GM12891 (cell line): ENCODE data around the gene ATXN7L1.
A peak's percentile ranks its signal among the peaks of the same experiment; 100 is the strongest.

Experiments
- DNase-seq: peaks from one replicate; pipeline ENCODE4 v3.0.0; 2011; ENCODE audit warnings: low spot score; ENCODE audit not compliant: insufficient read length
- FAIRE-seq: peaks from 2 replicates; lab custom pipeline; 2011; peaks lifted over from hg19 to GRCh38; lab: Jason Lieb, UNC
- PAX5 ChIP-seq: IDR thresholded peaks from 2 replicates; pipeline ENCODE4 v1.6.1; 2011; ENCODE audit warnings: low read length, moderate library complexity, mild to moderate bottlenecking; ENCODE audit not compliant: insufficient read depth, severe bottlenecking
- POLR2A ChIP-seq: IDR thresholded peaks from 2 replicates; pipeline ENCODE4 v1.6.1; 2011; ENCODE audit warnings: low read depth, low read length, control low read depth
- POLR2AphosphoS5 ChIP-seq: IDR thresholded peaks from 2 replicates; pipeline ENCODE4 v1.6.1; 2011; ENCODE audit warnings: low read depth, low read length, control low read depth
- POU2F2 ChIP-seq: IDR thresholded peaks from 2 replicates; pipeline ENCODE4 v1.6.1; 2011; ENCODE audit warnings: low read depth, mild to moderate bottlenecking, control low read depth, low read length, moderate library complexity
- SPI1 ChIP-seq: IDR thresholded peaks from 2 replicates; pipeline ENCODE4 v1.6.1; 2011; ENCODE audit warnings: low read depth, low read length, control low read depth
- TAF1 ChIP-seq: IDR thresholded peaks from 2 replicates; pipeline ENCODE4 v1.6.1; 2011; ENCODE audit warnings: low read depth, low read length, control low read depth

ATXN7L1 gene

DNA sequence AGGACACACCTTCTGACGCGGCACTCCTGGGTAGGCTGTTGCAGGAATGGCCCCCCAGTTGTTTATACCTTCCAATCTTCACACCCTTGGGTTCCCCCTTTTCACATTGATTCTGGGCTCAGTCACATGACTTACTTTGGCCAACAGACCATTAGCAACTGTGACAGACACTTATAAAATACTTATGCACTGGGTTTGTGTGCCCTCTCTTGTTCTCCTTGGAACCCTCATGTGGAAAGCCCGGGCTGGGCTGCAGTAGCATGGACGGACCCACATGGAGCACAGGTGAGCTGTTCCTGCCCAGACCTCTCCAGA lies 69.0 kb downstream of the ATXN7L1 start:
- no peak for FAIRE-seq
- TF ChIP-seq POU2F2 (no peak), PAX5 (no peak), TAF1 (no peak), POLR2A (no peak), POLR2AphosphoS5 (no peak), SPI1 (no peak)
- DNase-seq, result no peak

DNA sequence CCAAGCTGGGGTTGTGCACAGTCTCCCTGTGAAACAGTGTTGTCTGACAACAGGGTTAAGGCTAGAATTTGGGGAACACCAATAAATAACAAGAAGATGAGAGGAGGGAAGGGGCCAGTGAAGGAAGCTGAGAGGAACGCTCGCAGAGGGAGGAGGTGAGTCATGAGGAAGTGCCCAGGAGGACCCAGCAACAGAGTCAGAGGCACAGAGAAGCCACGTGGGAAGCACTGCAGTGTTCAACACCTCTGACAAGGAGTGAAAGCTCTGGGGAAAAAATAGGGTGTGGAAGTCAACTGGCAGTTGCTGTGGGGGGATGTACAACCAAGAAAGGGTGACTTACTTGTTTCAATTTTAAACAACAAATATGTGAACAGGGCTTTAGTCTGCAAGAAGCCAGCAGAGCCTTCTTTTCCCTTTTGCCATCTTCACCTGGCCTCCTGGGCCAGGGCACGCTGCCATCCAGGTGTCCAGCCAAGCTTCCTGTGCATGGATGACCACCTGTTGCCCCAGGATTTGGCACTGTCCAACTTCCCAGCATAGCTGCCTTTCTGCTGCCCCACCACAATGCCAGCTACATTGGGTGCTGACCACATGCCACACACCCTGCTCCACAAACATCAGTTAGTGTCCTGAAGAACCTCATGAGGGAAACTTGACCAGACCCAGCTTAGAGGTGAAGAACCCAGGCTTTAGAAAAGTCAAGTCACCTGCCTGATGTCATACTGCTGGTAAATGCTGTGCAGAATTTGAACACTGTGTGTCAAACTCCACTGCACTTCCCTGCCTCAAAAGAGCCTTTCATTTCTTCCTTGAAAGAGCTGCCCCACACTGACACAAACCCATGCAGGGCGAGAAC lies 69.6 kb downstream of the ATXN7L1 start:
- FAIRE-seq (peak; percentile 87), DNase-seq (peak; percentile 43)
- TF ChIP-seq POLR2A (no peak), POU2F2 (no peak), SPI1 (peak; percentile 74)

DNA sequence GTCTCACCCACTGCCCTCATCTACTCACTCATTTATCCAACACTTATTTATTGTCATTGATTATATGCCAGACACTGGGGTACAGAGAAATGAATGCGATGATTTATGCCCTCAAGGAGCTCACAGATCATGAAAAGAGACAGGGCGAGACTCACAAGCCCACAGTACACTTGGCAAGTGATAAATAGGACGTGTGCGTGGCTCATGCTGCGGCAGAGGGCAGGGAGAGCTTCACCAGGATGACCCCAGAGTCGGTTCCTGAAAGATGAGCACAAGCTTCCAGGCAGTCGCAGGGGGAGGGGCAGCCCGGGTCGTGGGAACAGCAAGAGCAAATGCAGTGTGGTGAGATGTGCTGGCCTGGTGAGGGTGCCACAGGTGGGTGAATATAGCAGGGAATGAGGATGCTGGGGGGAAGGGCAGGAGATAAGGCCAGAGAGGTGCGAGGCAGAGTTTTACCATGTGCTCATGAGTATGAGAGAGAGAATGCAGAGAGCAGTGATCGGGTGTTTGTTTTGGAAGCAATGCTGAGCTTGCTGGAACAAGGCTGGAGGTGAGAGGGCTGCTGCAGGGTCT lies 70.9 kb downstream of the ATXN7L1 start:
- FAIRE-seq (no peak), DNase-seq (no peak)
- TF ChIP-seq PAX5 (no peak), POLR2AphosphoS5 (no peak), POU2F2 (no peak), POLR2A (no peak), TAF1 (no peak), SPI1 (no peak)

DNA sequence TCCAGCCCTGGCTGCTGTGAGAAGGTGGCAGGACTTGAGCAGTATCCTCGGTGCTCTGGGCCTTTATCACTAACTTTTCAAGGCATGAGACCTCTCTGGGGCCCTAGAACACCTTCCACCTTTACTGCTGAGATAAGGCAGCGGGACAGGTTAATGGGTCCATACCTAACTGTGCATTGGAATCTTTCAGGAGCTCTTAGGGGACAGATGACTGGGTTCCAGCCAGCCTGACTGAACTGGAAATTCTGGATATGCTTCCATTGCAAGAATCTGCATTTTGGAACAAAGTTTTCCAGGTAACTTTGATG lies 73.0 kb downstream of the ATXN7L1 start:
- FAIRE-seq (no peak), DNase-seq (no peak)
- TF ChIP-seq POU2F2, result no peak
- TF ChIP-seq SPI1, result no peak

DNA sequence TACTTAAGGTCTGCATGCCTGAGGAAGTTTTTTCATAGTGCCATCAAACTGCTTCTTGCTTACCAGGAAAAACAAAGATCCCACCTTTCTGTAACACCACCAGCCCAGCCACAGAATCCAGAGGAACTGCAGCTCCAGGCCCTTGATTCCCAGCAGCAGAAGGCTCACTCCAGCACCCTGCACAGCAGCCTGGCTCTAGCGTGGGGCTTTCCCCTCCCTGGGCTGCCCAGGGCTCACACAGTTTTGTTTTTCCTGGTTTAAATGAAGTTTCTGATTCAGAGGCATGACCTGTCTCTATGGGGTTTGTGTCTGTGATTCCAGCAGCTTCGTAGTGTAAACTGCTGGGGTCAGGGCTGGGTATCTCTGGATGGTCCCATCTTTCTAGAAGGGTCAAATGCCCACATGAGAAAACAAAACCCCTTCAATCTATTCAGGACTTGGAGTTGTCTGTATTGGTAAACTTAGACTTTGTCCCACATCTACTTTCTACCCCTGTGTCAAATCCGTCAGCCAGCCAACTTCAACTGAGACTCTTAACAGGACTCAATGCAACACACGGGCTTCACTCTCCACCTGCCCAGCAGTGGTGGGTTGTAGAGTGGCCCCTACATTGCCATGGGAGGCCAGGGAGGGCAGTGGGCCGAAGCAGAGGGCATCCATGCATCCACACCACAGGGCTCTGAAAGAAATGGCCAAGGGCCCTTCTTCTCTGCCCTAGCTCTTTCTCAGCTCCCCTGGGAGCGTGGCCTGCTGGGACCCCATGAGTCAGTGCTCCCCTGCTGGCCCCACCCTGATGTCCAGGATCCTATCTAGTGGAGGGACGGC lies 73.6 kb downstream of the ATXN7L1 start:
- TF ChIP-seq TAF1 (no peak), PAX5 (no peak), POLR2A (no peak), POLR2AphosphoS5 (no peak), POU2F2 (no peak), SPI1 (no peak)
- no peak for DNase-seq
- no peak for FAIRE-seq

DNA sequence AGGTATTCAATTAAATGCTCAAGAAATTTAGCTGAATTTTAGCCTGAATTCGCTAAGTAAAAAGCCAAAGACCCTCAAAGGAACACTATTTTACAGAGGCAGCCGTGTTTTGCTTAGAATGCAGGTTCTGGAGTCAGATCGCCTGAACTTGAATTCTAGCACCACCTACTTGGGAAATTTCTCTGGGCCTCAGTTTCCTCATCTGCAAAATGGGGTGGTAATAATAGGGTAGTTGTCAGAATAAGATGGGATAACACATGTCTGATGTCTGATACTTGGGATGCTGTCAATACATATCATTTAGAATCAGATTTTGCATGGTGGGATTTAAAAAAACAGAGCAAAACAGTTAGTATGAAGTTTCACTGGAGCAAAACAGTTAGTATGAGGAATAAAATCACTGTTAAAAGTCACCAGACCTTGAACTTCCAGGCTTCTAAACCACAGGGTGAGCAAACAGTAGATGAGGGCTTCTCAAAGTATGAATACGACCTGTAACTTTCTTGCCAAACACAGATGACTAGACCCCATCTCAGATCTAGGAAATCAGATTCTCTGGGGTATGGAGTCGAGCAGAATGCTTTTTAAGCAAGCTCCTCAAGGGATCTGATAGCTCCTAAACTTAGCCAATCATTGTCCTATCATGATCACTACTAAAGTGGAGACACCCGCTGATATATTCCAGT lies 75.4 kb downstream of the ATXN7L1 start:
- TF ChIP-seq PAX5, result no peak
- TF ChIP-seq POU2F2, result no peak
- no peak for TF ChIP-seq POLR2A
- FAIRE-seq, result no peak
- DNase-seq, result no peak

DNA sequence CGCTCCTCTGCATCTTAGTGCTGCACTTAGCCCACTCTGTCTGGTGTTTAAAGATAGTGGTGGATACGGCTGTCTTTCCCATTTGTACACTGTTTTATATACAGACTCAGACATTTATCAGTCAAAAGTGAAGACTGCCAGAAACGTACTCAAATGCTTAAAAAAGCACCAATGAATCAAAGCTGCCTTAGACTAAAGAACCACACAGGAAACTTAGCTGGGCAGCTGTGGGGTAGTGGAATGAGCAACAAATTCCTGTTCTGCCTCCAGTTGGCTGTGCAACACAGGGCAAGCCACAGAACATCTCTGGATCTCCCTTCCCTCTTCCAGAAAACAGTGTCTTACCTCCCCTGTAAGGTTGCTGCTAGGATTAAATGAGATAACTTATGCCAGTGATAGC lies 76.0 kb downstream of the ATXN7L1 start:
- DNase-seq (no peak), FAIRE-seq (peak; percentile 9)
- TF ChIP-seq PAX5 (no peak), POU2F2 (no peak), TAF1 (no peak), POLR2AphosphoS5 (no peak), POLR2A (no peak), SPI1 (no peak)

DNA sequence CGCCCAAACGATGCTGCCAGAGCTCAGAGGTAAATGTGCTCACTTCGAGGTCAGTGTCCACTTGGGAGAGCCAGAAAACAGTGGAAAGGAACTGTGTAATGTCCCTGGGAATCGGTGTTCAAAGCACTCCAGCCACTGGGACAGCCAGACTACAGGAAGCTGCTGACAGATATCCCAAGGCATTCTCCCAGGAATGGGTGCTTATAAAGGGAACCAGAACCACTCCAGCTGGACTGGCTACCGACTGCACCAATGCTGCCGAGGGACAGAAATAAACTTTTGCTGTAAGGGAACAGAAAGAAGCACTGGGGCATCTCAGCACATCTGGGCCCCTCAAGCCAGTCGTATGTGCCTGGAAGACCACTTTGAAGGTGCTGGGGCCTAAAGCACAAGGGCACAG lies 76.7 kb downstream of the ATXN7L1 start:
- FAIRE-seq, result no peak
- no peak for DNase-seq
- TF ChIP-seq POLR2A (no peak), TAF1 (no peak), POU2F2 (no peak), SPI1 (no peak), POLR2AphosphoS5 (no peak)

DNA sequence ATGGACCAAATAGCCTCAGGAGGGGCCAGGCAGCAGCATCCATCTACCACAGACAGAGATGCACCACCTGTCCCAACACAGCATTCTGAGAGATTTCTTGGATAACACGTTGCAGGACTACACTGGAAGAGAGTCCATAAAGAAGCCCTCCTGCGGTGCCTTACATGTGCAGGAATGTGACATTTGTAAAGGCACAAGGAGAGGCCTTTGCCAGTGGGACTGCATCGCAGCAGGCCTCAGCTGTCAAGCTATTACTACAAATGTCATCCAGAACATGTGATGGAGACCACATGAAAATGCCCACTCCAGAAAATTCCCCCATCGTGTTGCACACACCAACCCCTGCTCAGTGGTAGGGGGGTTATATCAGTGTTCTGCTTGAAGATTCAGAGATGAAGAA lies 77.4 kb downstream of the ATXN7L1 start:
- TF ChIP-seq POLR2A (no peak), SPI1 (no peak), PAX5 (no peak), TAF1 (no peak), POU2F2 (no peak), POLR2AphosphoS5 (no peak)
- DNase-seq (no peak), FAIRE-seq (no peak)
